GM19438 (cell line): ENCODE measurements around the gene GOLGA8J.
"Not testable (repeated sequence)": the region's sequence is repeated elsewhere in the genome, so short reads cannot be mapped to it uniquely, and the experiment has no call there.

Source experiments
- ATAC-seq: cut with Tn5 transposase; IDR thresholded peaks from one replicate; pipeline ENCODE4 v1.9.1; 2021; ENCODE audit warnings: low read depth; ENCODE audit not compliant: unreplicated experiment

GOLGA8J gene, protein sequence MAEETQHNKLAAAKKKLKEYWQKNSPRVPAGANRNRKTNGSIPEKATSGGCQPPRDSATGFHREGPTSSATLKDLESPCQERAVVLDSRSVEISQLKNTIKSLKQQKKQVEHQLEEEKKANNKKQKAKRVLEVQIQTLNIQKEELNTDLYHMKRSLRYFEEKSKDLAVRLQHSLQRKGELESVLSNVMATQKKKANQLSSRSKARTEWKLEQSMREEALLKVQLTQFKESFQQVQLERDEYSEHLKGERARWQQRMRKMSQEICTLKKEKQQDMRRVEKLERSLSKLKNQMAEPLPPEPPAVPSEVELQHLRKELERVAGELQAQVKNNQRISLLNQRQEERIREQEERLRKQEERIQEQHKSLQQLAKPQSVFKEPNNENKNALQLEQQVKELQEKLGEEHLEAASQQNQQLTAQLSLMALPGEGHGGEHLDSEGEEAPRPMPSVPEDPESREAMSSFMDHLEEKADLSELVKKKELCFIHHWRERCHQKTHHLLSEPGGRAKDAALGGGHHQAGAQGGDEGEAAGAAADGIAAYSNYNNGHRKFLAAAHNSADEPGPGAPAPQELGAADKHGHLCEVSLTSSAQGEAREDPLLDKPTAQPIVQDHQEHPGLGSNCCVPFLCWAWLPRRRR

DNA sequence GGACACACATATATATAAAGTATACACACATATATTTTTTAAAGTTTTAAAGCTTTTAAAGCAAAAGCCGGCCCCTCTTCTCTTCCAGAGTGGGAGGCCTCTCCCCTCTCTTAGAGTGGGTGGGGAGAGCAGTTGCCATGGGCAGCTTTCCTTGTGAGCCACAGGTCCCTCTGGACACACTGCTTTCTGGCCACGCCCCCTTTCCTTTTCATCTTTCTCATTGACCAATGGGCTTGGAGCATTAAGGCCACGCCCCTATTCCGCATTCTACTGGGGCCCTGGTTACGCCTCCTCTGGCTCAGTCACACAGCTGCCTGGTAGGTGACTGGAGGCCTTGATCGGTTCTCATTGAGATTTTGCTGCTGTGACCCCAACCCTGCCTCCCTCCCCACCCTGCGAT lies at the start of gene GOLGA8J:
Gene GOLGA8J (plus strand): TSS at position 301 of the 400 bp plus-strand sequence. CDS start 98 bp downstream, at position 399.
- not testable (repeated sequence) for ATAC-seq

DNA sequence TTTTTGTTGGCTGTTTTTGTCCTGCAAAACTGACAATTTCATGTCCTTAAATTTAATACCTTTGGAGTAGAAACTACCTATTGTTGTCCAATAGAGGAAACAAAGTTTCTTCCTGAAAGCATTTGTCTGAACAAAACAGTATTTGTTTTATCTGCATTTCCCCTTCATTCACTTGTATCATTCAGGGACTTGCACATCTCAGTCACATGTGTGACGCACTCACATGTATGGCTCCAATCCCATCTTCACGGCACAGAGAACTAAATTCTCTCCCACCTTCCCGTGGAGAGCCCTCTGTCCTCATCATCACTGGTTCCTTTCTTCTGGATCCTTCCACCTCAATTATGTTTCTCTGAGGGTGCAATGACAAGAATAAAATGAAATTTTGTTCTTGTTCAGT lies 49.5 kb upstream of the GOLGA8J start:
- ATAC-seq = no peak

DNA sequence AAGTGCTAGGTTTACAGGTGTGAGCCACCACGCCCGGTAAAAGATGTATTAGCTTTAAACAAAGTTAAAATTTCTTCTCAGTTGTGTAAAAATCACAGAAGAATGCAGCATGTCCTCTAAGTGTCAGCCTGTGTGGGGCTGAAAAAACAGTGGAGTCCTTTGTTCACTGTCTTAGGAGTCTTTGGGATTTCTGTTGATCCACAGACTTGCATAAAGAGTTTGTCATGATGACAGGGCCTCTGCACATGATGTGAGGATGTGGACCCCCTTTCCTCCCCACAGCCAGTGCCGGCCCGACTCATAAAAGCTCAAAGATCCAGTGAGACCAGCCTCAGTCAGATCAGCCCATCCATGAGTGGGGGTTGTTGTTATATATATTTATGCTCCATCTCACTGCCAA lies 49.0 kb upstream of the GOLGA8J start:
- no peak for ATAC-seq

DNA sequence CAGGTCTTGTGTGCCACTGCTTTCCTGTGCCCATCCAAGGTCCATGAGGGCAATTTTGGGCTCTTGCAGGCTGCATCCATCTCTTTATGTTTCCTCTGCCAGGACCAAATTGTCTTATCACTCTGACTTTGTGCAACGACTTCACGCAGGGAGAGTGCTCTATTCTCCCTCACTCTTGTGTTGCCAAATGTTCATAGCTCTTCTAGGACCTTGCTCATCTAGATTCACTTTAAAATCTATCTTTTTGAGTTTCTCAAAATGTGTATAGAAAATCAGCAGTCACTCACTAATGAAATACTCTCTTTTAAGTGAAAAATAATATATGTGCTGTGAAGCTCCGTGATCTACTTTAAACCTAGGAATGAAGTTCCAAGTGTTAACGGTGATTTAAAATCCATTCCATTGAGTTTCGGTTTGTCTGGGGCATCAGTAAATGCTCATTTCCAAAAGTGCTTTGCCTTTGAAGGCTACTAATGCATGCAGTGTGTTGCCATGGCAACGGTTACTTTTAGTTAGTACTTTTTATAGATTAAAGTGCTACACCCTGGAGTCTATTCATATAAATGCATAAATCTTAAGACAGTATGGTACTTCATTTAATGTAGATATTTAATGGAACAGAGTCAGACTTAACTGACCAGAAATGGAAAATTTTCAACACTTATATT lies 46.6 kb upstream of the GOLGA8J start:
- no peak for ATAC-seq

DNA sequence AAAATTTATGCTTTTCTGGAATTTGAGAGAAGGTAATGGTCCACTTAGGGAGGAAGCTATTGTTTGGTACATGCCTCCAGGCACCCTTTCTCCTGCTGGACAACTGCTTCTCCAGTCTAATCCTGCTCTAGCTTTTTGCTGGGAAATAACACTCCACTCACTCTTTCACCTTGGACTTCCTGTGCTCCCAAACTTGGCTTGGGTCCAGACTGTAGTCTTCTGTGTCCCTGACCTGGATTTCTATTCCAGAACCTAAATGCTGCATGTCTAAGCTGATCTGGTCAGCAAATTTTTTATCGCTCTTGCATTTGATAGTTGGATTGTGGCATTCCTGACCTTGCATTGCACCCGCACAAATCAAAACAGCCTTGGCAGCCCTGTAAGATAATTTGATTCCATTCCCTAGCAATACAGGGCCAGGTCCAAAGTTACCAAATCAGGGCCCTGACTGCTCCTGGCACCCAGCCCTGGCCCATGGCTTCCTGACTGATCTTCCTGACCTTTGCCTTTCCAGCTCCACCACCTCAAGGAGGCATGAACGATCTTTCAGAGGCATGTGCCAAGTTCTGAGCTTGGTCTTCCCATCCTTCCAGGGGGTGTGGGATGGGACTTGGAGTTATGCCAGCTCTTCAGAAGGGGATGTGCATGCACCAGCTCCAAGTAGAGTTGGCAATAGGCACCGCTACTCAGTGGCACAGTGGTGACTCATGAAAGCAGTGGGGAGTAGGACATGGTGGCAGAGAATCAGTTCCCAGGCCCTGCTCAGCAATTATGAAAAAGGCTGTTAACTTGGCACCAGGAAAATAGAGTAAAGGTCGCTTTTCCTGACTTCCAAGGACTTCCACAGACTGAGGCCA lies 43.9 kb upstream of the GOLGA8J start:
- no peak for ATAC-seq

DNA sequence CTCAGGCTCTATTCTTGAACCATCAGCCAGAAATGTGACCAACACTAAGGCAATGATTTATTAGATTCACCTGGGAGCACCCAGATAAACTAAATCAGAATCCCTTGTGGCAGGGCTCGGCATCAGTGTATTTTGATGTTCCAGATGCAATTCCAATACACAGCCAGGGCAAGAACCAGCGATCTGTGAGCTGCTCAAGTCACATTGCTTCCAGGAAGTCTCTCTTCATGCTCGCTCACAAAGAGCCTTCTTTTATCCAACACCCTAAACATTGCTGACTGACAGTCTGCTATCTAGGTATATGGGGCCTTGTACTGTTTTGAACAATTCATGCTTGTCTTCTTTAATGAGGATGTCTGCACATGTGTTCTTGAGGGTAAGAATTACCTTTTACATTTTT lies 40.9 kb upstream of the GOLGA8J start:
- ATAC-seq = no peak

DNA sequence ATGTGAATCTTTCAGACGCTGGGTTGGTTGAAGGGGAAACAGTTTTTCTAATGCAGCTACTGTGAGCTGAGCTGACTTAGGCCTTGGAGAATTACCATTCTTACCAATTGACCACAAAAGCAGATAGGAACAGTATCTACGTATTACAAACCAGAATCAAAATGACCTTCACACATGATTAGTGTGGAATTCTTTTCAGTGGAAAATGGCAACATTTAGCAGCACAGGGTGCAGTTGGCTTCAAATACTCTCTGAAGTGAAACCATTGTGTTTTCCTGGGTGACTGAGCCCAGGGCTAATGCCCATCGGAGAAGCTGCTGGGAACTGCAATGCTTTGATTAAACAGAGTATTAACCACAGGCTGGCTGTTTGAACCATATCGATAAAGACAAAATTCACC lies 40.2 kb upstream of the GOLGA8J start:
- no peak for ATAC-seq

DNA sequence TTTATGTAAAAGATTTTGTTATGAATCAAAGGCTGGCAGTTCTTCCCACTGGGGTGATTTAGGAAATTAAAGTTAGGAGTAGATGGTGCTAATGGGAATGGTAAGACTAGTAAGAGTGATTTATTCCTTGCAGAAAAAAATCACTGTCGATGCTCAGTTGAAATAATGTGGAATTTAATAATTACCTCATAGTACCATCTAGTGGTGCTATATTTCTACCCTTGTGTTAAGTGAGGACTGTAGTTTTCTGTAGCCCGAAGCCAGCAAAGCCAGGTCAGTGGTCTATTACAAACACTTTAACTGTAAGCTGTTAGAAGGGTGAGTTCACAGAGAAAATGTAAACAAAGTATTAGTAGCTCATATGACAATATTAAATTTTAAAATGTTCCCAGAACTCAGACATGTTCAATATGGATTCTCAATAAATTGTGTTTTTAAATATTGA lies 39.5 kb upstream of the GOLGA8J start:
- no peak for ATAC-seq

DNA sequence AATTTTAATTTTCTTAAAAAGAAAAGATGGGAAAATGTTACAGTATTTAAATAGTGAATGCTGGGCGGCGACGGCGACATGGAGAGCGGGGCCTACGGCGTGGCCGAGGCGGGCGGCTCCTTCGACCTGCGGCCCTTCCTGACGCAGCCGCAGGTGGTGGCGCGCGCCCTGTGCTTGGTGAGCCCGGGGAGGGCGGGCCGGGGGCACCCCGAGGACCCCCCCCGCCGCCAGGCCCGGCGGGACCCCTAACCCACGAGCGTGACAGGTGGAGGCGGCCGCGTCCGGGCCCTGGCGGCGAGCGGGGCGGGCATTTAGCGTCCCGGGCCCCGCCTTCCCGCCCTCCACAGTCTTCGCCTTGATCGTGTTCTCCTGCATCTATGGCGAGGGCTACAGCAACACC lies 38.4 kb upstream of the GOLGA8J start:
- no peak for ATAC-seq

DNA sequence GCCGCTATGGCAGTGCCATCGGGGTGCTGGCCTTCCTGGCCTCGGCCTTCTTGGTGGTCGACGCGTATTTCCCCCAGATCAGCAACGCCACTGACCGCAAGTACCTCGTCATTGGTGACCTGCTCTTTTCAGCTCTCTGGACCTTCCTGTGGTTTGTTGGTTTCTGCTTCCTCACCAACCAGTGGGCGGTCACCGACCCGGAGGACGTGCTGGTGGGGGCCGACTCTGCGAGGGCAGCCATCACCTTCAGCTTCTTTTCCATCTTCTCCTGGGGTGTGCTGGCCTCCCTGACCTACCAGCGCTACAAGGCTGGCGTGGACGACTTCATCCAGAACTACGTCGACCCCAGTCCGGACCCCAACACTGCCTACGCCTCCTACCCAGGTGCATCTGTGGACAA lies 37.9 kb upstream of the GOLGA8J start:
- ATAC-seq = not testable (repeated sequence)

DNA sequence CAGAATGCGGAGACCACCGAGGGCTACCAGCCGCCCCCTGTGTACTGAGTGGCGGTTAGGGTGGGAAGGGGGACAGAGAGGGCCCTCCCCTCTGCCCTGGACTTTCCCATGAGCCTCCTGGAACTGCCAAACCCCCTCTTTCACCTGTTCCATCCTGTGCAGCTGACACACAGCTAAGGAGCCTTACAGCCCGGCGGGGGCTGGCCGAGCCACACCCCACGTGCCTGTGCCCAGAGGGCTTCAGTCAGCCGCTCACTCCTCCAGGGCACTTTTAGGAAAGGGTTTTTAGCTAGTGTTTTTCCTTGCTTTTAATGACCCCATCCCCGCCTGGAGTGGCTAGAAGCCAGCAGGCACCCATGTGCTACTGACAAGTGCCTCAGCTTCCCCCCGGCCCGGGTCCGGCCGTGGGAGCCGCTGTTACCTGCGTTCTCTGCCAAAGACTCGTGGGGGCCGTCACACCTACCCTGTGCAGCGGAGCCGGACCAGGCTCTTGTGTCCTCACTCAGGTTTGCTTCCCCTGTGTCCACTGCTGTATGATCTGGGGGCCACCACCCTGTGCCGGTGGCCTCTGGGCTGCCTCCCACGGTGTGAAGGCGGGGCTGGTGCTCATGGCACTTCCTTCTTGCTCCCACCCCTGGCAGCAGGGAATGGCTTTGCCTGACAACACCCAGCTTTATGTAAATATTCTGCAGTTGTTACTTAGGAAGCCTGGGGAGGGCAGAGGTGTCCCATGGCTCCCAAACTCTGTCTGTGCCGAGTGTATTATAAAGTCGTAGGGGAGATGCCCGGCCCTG lies 37.3 kb upstream of the GOLGA8J start:
- not testable (repeated sequence) for ATAC-seq

DNA sequence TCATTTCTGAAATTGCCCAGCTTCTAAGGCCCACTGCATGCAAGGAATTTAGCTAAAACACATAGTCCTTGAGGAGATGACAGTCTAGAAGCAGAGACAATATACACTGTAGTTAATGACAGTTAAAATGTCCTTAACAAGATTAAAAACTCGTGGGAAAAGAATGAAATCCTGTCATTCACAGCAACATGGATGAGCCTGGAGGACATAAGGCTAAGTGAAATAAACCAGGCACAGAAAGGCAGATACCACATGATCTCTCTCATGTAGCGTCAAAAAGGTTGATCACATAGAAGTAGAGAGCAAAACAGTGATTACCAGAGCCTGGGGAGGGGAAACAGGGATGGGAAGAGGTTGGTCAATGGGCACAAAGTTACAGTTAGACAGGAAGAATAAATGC lies 36.3 kb upstream of the GOLGA8J start:
- ATAC-seq = no peak

DNA sequence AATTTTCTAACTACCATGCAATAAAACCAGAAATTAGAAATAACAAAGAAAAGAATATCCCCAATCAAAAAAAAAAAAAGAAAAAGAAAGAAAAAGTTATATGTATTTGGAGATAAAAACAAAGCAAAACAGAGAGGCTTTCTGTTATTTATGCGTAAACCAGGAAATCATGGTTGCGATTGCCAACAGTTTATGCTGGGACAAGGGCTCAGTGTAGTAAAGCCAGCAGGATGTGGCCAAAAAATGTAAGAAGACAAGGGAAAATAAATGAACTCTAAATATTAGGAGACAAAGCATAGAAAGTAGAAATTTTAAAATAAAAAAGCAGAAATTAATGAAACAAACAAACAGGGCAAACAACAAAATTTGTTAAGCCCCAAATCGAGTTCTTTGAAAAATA lies 27.2 kb upstream of the GOLGA8J start:
- no peak for ATAC-seq

DNA sequence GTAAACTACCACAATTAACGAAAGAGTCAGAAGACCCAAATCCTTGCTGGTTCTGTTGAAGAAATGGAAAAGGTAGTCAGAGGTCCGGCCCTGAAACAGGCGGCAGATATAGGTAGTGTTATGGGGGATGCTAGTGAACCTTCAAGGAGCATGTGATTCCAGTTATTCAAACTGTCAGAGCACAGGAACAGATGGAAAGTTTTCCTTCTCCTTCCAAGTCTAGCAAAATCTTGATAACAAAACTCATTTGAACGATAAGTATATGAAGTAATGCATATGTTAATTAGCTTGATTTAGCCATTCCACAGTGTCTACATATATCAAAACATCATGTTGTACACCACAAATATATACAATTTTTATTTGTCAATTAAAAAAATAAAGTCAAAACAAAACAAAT lies 26.6 kb upstream of the GOLGA8J start:
- ATAC-seq = no peak

DNA sequence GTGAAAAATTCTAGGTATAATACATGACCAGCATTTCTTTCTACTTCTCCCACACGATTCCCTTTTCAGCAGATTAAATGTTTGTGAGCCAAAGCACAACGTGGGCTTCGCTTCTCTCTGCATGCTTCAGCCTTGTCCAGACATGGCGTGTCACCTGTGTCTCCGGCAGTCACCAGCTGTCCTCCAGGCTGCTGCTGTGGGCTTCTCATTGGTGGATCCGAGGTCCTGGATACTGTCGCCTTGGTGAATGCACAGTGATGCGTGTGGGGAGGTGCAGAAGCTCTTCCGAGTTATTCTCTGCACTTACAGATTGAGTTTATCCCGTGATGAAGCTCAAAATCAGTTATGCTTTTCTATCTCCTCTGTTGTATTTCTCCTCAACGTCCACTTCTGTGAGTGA lies 23.0 kb upstream of the GOLGA8J start:
- no peak for ATAC-seq

DNA sequence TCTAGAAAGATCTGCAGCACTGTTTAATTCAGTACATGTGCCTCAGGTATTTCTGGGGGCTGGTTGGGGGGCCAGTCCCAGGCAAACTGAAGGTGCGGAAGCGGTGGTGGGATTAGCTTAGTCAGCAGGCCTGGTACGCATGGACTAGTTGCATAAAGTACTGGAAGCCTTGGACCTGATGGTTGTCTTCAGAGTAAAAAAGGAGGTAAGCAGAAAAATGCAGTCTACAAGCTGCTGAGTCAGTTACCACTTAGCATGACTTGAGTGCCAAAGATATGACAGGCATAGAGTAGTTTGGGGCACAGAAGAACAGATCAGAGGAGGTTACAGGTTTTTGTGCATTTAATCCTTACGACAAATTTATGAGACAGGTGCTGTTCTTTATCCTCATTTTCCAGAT lies 19.9 kb upstream of the GOLGA8J start:
- ATAC-seq = no peak

DNA sequence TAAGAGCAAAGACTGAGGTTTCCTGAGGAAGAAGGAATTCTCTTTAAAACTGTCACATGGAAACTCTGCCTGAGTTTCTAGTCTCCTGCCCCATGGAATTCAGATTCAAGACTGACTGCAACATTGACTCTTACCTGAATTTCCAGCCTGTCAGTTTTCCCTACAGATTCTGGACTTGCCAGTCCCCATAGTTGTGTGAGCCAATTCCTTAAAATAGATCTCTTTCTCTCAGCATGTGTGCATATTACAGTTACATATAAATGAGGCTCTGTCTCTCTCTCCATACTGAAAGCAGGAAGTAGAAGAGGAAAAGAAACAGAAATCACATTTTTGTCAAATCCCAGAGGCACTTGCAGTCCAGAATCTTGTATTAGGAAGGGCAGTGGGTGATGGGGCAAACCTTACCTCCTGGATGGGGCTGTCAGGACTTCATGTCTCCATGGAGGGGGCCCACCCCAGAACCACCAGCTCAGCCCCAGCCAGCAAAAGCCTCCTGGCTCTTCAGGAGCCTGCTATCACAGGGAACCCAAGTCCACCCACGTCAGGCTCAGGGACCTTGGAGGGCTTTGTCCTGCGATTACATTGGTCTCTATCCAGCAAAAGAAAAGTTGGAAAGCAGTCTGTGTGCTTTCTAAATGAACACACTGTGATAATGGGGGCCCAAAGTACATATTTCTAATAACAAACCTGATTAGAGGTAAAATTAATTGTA lies 18.8 kb upstream of the GOLGA8J start:
- no peak for ATAC-seq

DNA sequence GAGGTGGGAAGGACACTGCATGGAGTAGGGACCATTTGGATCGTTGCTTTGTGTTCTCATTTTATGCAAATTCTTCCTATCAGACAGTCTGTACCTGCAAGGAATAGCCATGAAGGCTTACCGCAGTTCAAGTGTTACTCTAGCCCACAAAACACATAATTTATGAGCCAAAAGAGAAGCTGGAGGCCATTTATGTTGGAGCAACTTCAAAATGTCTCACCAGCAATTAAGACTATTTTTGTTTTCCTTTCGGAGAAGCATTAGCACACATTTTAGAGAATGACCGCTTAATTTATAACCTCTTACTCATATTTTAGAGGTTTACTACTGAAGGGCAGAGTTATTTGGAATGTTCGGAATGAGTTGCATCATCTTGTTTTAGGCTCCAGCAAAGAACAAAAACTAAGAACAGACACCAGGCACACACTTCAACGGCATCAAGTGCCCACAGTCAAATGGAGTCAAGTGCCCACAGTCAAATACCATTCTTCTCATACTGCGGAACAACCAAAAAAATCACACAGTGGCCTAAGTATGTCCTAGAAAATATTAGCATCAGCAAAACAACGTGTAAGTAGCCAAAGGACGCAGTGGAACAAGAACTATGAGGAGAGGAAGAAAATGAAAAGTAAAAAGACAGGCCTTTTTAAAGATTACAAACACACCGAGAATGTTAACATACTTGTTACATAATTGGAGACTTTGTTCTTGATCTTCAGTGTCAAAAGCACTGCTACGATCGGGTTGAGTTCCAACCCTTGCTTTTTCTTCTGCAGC lies 17.5 kb upstream of the GOLGA8J start:
- no peak for ATAC-seq

DNA sequence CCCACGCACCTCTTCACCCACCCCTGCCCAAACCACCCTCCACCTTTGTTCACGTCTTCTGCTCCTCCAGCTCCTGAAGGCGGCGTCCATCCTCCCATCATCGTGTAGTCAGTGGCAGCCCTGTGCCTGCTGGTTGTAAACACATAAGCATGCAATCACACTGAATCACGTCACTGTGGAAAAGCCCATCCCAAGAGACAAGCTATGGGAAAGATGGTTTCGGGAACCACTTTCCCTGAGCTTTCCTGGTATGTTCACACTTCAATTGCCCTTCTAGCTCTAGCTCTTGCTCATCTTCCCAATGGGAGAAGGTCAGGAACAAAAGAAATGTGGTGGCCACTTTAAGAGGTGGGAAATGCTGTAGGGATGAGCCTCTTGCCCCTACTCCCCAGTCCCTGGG lies 14.4 kb upstream of the GOLGA8J start:
- ATAC-seq = no peak
